ENCODE measurements around the gene BCCIP.

The BCCIP gene

GRCh38 chr10:125797994-125798662, 25.2 kb upstream of the BCCIP start:
- DNase-seq (ENCODE audit: low spot score), result no peak

DNA sequence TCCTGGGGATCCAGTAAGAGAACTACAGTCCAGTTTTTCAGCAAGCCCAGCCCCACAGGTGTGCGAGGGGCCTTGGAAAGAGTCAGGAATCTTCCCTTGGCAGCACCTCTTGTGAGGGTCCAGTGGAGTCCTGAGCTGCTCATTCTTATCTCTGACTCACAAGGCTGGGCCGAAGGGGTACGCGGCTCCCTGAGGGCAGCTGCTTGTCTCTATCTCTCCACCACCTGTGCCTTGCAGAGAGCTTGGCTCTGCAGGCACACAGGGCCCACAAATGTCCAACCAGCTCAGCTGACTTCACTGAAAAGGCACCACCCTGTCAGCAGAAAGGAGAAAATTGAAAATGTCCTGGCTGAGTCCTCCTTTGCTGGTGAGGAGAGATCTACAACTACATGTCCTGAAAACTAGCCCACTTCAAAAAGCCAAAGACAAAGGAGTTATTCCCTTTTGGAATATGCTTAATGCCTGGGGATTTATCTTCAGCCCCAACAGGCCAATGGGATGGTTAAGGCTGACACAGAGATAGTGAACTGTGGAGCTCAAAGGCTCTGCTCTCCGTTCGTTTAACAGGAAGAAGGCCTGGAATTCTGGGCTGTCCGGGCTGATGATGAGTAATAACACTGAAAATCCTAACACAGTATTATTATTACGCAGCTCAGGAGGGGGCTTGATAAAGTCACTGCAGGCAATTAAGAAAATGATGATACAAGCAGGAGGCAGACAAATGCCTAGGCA, 23.7 kb upstream of the BCCIP start:
- no peak for DNase-seq (ENCODE audit: low spot score)

- DNase-seq (ENCODE audit: low spot score), result no peak
Measured at GRCh38 chr10:125801574-125801973, 21.8 kb upstream of the BCCIP start.

- no peak for DNase-seq (ENCODE audit: low spot score)
Measured at GRCh38 chr10:125802131-125802530, 21.2 kb upstream of the BCCIP start.

- no peak for DNase-seq (ENCODE audit: low spot score)
Measured at GRCh38 chr10:125802739-125803138, 20.6 kb upstream of the BCCIP start.

- no peak for DNase-seq (ENCODE audit: low spot score)
Measured at GRCh38 chr10:125808047-125808446, 15.3 kb upstream of the BCCIP start.

DNA sequence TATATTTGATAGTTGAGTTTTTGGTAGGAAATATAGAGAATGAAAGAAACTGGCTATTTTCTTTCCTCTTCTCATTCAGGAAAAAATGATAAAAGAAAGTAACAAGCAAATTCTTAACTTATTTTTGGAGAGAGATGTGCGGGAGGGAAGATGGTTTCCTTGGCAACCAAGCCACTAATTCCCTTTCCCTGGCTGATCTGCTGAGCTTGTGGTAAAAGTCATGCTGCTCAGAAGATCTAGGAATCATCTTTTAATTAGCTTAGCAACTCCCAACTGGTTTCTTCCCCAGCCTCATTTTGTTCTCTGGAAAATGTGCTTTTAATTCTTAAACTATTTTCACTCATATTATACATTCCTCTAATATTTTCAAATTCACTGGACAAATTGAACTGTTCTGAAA, 12.1 kb upstream of the BCCIP start:
- no peak for DNase-seq (ENCODE audit: low spot score)

GRCh38 chr10:125812128-125812750, 11.1 kb upstream of the BCCIP start:
- DNase-seq (ENCODE audit: low spot score), result no peak

DNA sequence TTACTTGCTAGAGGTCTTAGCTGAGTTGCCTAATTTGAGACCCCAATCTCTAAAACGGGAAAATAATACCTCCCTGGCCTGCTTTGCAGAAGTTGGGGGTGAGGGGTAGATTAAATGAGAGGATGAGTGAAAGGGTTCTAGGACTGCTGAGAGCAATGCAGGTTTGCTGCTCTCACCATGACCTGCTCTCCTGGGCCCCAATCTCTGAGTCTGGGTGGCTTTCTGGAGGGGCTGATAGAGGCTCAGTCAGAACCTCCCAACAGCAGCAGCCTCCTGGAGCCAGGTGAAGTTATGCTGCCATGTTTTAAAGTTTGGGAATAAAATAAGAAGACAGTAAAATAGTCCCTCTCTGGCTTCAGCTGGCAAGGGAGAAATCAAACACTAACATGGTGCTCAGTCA, 7.6 kb upstream of the BCCIP start:
- DNase-seq (ENCODE audit: low spot score), result no peak

DNA sequence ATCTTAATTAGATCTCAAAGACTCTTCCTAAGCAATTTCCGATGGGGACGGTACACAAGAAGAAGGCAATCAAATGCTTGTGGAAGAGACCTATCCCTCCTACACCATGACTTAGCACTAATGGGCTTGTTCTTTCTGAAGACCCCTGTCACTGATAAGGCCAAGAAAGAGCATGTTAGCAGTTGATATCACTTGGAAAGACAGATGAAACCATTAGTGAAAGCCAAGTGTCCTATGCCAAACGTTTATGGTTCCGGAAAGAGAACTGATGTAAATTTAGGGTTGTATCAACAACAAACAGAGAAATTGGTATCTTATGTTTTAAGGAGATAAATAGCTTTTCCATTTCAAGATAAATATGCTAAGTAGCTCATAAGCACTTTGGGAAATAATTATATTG, 6.8 kb upstream of the BCCIP start:
- no peak for DNase-seq (ENCODE audit: low spot score)

DNA sequence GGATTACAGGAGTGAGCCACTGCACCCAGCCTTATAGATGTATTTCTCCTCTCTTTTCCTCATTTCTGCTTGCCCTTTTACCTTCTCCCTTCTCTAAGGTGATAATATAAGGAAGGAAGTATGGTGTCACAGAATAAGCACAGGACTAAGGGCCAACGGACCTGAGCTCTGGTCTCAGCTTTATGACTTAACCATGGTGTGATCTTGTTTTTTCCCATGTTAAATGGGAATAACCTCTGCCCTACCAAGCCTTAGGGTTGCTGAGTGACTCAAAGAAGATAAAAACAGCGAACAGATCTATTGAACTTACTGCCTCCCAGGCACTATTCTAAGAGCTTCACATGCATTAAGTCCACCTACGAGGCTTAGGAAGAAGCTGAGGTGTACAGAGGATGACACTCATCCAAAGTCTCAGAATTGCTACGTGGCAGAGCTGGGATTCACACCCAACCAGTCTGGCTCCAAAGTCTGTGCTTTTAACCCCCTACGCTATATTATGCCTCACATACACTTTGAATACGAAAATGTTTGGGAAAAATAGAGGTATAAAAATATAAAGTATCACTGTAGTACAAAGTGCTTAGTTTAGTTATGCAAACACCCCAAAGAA, 5.9 kb upstream of the BCCIP start:
- DNase-seq (ENCODE audit: low spot score), result no peak

DNA sequence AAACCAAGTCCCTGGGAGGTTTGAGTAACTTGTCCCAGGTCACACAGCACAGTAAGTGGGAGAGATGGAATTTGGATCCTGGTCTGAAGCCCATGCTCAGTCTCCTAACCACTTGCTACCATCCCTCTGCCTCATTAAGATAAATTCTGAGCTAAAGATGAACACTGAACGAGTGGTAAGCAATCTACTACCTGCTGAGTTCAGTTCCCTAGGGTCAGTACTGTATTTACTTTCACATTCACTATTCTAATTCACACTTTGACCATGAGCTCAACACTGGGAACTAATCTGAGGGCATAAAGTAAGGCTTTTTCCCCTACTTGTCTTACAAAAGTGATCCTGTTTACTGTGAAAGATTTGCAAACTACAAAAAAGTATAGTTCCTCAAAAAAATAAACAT, 2.6 kb upstream of the BCCIP start:
- no peak for DNase-seq (ENCODE audit: low spot score)

GRCh38 chr10:125823663-125824251, 411 bp downstream of the BCCIP start:
- peak; percentile 11 for DNase-seq (ENCODE audit: low spot score)

- DNase-seq (ENCODE audit: low spot score), result peak; percentile 42
Measured at GRCh38 chr10:125824736-125825135, 1.4 kb downstream of the BCCIP start.

DNA sequence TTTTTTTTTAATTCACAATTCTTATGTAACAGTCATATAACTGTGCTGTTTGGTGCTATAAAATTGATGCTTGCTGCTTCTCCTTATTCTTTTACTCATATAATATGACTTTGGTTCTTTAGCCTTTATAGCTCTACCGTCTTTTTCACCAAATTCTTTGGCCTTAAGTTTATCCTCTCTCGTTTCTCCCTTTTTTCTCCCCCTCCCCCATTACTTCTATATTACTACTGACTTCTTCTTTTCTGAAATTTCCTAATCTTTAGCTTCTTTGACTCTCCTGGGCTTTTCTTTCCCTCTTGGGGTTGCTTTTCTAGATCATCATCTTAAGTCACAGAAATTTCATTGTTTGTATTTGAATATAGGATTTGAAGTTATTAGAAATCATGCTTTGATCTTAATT, 3.8 kb downstream of the BCCIP start:
- DNase-seq (ENCODE audit: low spot score), result no peak

DNA sequence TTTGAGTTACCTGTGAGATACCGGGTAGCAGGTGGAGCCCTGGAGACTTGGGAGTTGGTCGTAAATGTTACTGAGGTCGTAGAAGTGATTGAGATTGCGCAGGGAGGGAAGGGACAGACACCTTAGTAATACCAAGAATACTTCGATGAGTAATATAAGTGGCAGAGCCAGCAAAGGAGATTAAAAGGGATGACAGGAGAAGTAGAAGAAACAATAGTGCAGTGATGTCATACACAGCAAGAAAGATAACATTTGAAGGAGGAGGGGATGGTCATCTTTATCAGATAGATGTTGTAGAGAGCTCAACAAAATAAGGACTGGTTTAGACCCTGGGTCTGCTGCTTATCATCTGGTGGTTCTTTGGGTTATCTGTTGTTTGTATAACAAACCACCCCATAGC, 5.0 kb downstream of the BCCIP start:
- no peak for DNase-seq (ENCODE audit: low spot score)

DNA sequence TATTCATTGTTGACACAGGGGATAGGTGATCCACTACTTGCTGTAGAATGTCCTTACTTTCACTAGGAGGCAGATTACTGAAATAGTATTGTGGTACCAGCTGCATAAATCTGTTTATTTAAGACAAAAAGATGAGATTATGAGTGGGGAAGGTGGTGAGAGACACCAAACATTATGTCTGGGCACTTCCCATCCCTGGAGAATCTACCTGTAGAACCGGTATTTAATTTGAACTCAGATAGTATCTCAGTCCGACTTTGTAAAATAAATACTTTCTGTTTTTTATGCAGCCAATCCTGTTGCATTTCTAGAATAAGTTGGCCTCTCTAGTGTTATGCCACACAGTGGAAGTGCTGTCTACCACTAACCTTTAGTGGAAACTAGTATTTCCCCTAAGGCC, 13.4 kb downstream of the BCCIP start:
- DNase-seq (ENCODE audit: low spot score), result no peak

DNA sequence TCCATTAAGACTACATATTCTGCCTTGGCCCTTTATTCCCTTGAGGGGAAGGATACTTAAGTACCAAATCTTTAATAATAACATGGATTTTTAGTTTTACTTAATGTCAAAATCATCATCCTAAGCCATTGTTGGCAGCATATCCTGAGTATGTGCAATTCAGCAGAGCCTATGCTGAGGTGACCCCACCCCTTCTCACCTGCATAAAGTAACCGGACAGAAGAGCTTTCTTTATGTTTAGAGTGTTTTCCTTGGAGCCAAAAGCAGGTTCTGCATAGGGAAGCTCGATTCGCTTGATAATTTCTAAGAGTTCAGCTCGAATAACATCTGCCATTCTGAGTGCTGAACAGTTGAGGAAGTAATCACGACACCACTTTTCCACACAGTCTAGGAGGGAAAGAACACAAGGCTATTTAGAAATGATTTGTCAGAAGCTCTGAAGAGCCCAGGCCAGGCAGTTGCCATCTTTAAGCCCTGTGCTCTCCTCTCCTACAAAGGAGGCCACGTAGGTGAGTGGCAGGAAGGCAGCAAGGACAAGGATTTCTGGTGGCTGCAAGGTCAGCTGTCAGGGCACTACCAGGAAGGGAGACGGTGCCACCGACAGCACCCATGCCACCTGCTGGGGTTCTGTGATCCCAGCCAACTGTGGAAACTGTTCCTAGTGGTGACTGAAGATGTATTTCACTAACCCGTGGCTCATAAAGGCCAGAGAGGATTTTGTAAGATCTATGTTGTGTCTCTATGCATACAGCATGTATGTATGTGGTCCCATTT, 15.6 kb downstream of the BCCIP start:
- no peak for DNase-seq (ENCODE audit: low spot score)

- no peak for DNase-seq (ENCODE audit: low spot score)
Measured at GRCh38 chr10:125840406-125840805, 17.1 kb downstream of the BCCIP start.

GRCh38 chr10:125840955-125841354, 17.6 kb downstream of the BCCIP start:
- DNase-seq (ENCODE audit: low spot score), result no peak

DNA sequence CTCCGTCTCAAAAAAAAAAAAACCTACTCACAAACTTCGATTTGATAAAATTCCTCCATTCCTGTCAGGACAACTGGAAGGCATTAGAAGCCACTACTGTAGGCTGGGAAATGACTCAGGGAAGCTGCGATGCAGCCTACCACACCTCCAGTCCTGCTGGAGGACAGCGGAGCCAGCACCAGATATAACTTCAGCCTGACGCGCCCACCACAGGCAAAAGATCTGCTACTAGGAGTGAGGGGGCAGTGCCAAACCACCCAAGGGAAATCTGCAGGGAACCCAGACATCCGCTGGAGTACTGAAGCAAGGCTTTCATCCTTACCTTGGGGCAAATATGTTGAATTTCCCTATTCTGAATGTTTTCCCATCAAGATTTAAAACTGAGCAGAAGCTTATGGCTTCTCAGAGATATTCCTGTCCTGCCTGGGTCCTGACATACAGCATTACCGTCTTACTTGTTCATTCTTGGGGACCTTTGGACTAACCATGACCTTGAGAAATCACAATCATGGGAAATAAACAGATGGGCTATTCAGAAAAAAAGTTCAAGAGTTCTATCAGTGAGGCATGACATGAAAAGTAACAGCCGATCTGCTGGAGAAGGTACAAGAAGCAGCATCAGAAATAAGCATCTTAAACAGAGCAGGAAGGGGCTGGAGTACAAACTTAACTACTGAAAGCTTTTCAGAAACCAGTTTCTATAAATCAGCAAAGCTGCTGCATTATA, 20.4 kb downstream of the BCCIP start:
- no peak for DNase-seq (ENCODE audit: low spot score)
